ENCODE data around the gene LTC4S.

LTC4S gene

DNA sequence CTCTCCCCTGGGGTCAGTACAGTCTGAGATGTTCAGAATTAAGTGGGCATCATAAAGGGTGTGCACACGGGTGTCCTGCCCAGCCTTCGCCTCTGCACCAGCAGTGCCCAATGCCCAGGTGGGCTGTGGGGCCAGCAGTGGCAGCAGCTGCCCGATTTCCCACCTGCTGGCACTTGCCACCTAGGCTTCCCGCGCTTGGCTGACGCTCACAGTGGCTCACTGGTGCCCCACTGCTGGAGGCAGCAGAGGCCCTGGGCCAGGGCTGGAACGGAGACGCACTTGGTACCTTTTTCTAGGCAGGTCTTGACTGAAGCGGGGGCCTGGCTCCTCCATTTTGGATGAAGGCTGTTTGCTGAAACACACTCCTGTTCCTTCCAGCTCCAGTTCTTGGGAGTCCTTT, 47.8 kb downstream of the LTC4S start:
- Histone ChIP-seq H3K36me3 (ENCODE audit: control insufficient read depth in 2 of 2, insufficient read depth in 2 of 2, low read length in 2 of 2) (peaks cover 37 to 39% of the 10 kb centered on the region in 2 donors), H3K27ac (ENCODE audit: low read depth in 2 of 2, low read length in 2 of 2) (no peak overlapping the region)

More for the DNA sequence above, 47.8 kb downstream of the LTC4S start:
- Histone ChIP-seq H3K9ac (ENCODE audit: low read depth in 1 of 2, low read length in 2 of 2) (no peak overlapping the region), H3K4me3 (ENCODE audit: low read length in 2 of 2) (no peak overlapping the region), H3K27me3 (ENCODE audit: control insufficient read depth in 2 of 2, insufficient read depth in 2 of 2, low read length in 2 of 2) (no peaks in the 10 kb centered on the region), H3K4me1 (ENCODE audit: control insufficient read depth in 2 of 2, insufficient read depth in 2 of 2, low read length in 2 of 2) (peaks cover 0 to under 1% of the 10 kb centered on the region in 2 donors), H3K9me3 (ENCODE audit: control insufficient read depth in 2 of 2, low read length in 2 of 2) (no peaks in the 10 kb centered on the region)
